ENCODE measurements around the gene UQCR10. TPM values are rescaled to one million over a fixed set of nuclear protein-coding genes. Genes with fewer than 3 reads are reported as not detected.
"Not testable (repeated sequence)": the region's sequence is repeated elsewhere in the genome, so short reads cannot be mapped to it uniquely, and the experiment has no call there.

The UQCR10 gene
- polyA plus RNA-seq, 3 donors = 96.6 to 212 (median 192) TPM

DNA sequence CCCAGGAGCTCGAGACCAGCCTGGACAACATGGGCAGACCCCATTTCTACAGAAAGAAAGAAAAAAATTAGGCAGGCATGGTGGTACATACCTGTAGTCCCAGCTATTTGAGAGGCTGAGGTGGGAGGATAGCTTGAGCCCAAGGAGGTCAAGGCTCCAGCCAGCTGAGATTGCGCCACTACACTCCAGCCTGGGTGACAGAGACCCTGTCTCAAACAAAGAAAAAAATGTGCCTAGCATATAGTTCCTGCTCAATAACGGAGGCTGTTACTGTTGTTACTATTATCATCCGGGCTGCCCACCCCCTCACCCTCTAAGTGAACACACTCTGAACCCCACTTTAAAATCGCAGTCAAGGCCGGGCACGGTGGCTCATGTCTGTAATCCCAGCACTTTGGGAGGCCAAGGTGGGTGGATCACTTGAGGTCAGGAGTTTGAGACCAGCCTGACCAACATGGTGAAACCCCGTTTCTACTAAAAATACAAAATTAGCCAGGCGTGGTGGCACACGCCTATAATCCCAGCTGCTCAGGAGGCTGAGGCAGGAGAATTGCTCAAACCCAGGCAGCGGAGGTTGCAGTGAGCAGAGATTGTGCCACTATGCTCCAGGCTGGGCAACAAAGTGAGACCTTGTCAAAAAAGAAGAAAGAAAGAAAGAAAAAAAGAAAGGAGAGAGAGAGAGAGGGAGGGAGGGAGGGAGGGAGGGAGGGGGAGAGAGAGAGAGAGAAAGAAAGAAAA is 12.3 kb upstream of the UQCR10 start:
- WGBS, 3 donors = 87 to 96% (median 91%) methylated on average over 11 of the region's 11 CpGs
- H3K27ac ChIP-seq (ENCODE audit: low read depth, low read length) = not testable (repeated sequence)

GRCh38 chr22:29755889-29756288 is 11.3 kb upstream of the UQCR10 start:
- WGBS, 3 donors = 85 to 92% (median 88%) methylated on average over 9 of the region's 9 CpGs
- no peak overlapping the region for H3K27ac ChIP-seq (ENCODE audit: low read depth, low read length)

GRCh38 chr22:29756341-29756740 is 10.8 kb upstream of the UQCR10 start:
- no peak overlapping the region for H3K27ac ChIP-seq (ENCODE audit: low read depth, low read length)
- 79 to 84% (median 83%) methylated on average over 7 of the region's 7 CpGs for WGBS, 3 donors

- 81 to 89% (median 86%) methylated on average over 3 of the region's 3 CpGs for WGBS, 3 donors
- no peak overlapping the region for H3K27ac ChIP-seq (ENCODE audit: low read depth, low read length)
Measured at GRCh38 chr22:29757096-29757495, 10.1 kb upstream of the UQCR10 start.

GRCh38 chr22:29758068-29758622 is 9.0 kb upstream of the UQCR10 start:
- H3K27ac ChIP-seq (ENCODE audit: low read depth, low read length) = no peak overlapping the region
- 69 to 85% (median 74%) methylated on average over 7 of the region's 7 CpGs for WGBS, 3 donors

DNA sequence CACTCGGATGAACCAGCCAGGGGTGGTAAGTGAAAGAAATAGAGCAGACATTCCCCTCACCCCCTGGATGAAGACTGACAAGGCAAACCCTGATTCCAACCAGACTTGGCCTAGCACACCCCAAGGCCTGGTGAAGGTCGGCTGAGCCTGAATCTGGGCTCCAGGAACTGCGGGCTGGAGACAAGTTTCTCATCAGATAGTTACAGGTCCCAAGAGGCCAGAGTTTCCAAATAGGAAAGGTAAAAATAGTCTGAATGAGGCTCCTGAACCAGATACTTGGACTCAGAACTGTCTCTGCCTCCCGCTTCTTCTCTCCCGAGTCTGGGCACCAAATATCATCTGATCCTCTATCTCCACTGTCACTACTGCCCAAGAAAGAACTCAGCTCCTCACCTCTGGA is 8.2 kb upstream of the UQCR10 start:
- WGBS, 3 donors = 64 to 84% (median 67%) methylated on average over 5 of the region's 5 CpGs
- no peak overlapping the region for H3K27ac ChIP-seq (ENCODE audit: low read depth, low read length)

- H3K27ac ChIP-seq (ENCODE audit: low read depth, low read length) = no peak overlapping the region
- 80 to 85% (median 83%) methylated on average over 15 of the region's 15 CpGs for WGBS, 3 donors
Measured at GRCh38 chr22:29762263-29762662, 4.9 kb upstream of the UQCR10 start.

- no peak overlapping the region for H3K27ac ChIP-seq (ENCODE audit: low read depth, low read length)
- 49 to 57% (median 55%) methylated on average over 15 of the region's 15 CpGs for WGBS, 3 donors
Measured at GRCh38 chr22:29765905-29766631, 1.1 kb upstream of the UQCR10 start.

DNA sequence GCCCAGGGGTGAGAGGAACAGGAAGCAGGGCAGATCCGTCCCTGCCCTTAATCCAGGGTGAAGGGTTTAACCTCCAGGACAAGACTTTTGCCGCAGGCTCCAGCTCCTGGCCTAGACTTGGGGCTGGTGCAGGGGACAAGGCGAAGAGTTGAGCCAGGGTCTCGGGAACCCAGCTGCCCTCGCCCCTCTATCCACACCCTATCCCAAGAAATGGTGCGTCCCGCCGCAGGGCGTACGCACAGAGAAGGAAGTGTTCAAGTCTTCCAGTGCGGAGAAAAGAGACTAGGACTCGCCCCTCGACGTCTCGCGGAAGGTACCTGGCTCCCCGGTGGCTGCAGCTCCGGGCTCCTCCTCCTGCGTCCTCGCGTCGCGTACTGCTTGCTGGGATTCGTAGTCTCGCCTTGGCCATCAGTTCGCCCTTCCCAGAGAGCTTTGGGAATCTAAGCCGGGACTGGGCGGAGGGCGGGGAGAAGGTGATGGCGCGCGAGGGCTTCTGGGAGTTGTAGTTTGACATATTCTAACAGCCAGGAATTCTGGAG is 468 bp upstream of the UQCR10 start, which contains the start of gene ZMAT5:
Gene ZMAT5, minus strand, starts transcription at position 376 of the 539 bp plus-strand sequence. CDS start 18,463 bp downstream, outside the sequence.
- 0% methylated on average over 29 to 32 of the region's 32 CpGs for WGBS, 3 donors
- no peak within 1 kb of the TSS for H3K27ac ChIP-seq (ENCODE audit: low read depth, low read length)

DNA sequence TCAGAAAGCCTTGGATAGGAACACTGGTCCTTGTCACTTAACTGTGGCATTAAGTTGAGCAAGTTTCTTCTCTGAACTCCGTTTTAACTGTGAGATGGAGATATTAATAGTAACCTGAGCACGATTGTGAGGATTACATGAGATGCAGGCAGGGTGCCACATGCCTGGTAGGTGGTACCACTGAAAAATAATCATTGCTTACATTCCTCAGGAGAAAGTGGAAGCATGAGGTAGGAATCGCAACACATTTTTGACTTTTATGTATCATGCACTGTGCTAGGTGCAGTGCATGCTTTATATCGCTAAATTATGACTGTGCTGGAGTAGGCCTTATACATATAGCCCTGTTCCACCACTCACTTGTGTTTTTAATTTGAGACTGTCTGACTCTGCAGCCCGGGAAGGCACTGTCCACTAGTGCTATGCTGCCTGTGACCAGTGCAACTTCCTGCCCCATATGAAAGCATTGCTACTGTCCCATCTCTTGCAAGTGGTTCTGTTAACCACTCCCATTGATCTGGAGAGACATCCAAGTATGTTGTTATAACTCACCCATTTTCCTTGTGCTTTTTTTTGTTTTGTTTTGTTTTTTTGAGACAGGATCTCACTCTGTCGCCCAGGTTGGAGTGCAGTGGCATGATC is 1.0 kb downstream of the UQCR10 start:
- WGBS, 3 donors = 35 to 49% (median 46%) methylated on average over 6 of the region's 6 CpGs
- H3K27ac ChIP-seq (ENCODE audit: low read depth, low read length) = no peak overlapping the region

- no peak overlapping the region for H3K27ac ChIP-seq (ENCODE audit: low read depth, low read length)
- WGBS, 3 donors = 69 to 94% (median 93%) methylated on average over 2 of the region's 2 CpGs
Measured at GRCh38 chr22:29769723-29770321, 2.7 kb downstream of the UQCR10 start.

DNA sequence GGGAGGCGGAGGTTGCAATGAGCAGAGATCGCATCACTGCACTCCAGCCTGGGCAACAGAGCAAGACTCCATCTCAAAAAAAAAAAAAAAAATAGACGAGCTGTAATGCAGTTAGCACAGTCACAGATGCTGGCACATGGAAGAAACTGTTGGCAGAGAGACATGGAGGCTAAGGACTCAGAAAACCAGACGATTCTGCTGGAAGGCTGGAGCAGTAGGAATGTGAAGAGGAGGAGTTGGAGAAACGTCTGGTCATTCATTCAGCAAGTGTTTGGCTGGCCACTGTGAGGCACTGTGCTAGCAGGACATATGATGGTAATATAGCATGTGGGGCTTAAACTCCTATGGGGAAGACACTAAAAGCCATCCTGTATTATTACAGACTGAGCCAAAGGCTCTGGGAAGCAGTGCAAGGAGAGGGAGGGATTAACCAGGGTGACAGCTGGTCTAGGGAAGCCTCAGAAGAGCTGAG is 5.0 kb downstream of the UQCR10 start:
- H3K27ac ChIP-seq (ENCODE audit: low read depth, low read length) = no peak overlapping the region
- 45 to 58% (median 50%) methylated on average over 5 of the region's 5 CpGs for WGBS, 3 donors

DNA sequence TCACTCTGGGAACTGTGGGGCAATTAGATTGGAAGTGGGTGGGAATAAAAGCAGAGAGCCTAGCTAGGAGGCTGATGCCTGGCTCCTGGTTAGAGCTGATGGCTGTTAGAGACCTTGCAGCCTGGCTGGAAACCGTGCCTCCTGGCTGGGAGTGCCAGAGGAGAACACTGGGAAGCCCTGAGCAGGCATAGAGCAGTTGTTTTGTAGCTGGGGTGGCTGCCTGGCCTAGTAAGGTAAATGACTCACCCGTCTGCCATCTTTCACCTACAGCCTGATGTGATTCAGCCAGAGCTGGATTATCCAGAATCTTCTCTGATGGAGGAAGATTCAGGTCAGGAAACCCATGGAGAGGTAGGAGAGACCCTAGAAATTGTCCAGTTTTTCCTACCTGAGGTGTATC is 6.1 kb downstream of the UQCR10 start:
- WGBS, 3 donors = 71 to 86% (median 80%) methylated on average over 2 of the region's 2 CpGs

DNA sequence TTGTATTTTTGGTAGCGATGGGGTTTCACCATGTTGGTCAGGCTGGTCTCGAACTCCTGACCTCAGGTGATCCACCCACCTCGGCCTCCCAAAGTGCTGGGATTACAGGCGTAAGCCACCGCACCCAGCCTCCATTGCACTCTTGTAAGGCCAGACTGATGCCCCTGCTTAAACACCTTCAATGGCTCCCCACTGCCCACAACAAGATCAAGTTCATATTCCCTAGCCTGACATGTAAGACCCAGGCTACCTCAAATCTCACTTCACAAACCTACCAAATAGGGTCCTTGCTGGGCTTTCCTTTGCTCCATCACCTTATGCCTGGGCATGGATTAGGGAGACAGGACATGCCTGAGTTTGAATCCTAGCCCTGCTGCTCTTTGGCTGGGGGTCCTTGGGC is 13.1 kb downstream of the UQCR10 start:
- no peak overlapping the region for H3K27ac ChIP-seq (ENCODE audit: low read depth, low read length)
- WGBS, 3 donors = 93 to 98% (median 97%) methylated on average over 5 of the region's 5 CpGs

More for the DNA sequence above, 6.1 kb downstream of the UQCR10 start:
- H3K27ac ChIP-seq (ENCODE audit: low read depth, low read length) = no peak overlapping the region

DNA sequence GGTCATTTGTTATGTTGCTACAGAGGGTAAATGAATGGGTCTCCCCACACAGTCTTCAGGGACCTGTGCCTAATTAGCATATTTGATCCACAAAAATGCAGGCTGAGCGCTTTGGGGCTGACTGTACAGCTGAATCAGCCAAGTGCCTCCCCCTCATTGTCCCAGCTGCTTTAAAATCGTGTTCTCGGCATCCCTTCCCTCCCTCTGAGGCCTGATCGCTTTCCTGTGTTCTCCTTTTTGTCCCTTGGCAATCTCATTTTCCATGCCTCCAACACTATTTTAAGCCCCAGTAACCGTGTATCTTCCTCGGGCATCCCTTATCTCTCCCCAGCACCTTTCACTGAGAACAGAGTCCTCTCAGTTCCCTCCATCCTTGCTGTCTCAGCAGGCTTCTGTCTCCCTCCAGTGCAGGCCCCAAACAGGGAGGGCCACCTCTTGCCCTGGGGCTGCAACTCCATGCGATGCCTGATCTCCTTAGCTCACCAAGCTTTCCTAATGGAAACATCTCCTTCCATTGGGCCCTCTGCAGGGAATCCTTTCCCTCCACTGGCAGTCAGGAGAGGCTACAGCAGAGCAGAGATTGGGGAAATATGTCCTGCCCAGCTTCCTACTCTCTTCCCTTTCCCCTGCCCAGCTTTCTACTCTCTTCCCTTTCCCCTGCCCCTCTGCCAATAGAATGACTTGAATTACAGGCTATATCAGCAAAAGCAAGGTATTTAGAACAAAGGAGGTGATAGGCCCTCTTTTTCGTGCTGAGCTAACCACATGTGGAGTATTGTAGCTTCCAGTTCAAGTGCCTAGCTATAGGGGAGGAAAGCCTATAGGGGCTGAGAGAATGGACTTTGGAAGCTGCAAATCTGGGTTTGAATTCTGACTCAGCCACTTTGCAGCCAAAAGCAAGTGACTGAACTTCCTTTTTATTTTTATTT is 13.8 kb downstream of the UQCR10 start:
- 44 to 59% (median 47%) methylated on average over 8 of the region's 8 CpGs for WGBS, 3 donors
- no peak overlapping the region for H3K27ac ChIP-seq (ENCODE audit: low read depth, low read length)

DNA sequence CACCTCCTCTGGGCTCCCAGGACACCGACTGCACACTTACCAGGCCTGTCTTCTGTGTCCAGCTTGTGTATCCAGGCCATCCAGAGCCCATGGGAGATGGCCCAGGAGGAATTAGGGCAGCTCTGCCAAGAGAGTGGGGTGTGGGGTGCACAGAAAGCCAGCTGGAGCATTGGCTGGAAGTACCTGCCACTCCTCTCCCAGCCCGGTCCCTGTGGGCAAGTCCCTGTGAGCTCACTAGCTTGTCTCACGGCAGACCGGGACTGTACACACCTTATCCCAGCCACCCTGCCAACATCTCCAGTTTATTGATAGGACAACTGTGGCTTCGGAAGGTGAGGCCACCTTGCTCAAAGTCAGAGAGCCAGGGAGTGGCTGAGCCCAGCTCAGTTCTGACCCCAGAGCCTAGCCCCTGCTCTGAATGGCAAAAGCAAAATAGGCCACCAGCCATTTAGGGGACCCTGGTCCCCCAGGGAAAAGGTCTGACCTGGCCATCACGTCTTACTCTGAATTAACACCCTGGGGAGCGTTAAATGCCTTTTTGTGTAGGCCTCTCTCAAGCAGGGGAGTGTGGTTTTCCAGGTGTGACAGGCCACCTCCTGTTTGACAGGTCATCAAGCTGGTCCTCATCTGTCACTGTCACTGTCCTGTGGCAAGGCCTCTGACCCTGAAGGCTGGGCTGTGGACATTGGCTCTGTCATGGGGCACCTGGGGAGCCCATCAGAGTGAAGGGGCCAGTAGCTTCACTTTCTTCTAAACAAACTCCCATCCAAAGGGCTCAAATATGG is 15.1 kb downstream of the UQCR10 start:
- 31 to 64% (median 62%) methylated on average over 7 of the region's 7 CpGs for WGBS, 3 donors
- no peak overlapping the region for H3K27ac ChIP-seq (ENCODE audit: low read depth, low read length)
